Activated B cell treated with CpG ODN at 0.5 μM for 24 hours (primary cell): ENCODE measurements around the gene MACROD2. TPM values are rescaled to one million over a fixed set of nuclear protein-coding genes. Genes with fewer than 3 reads are reported as not detected.
"Not testable (repeated sequence)": the region's sequence is repeated elsewhere in the genome, so short reads cannot be mapped to it uniquely, and the experiment has no call there.

Experiments used
- ATAC-seq: fragments of 200-7000 bp; cut with Tn5 transposase; one replicate; pipeline ENCODE4 v1.10.0; 2021; ENCODE audit warnings: low read depth, mild to moderate bottlenecking, moderate library complexity
- CTCF ChIA-PET: fragments of 350-600 bp; sonication (Branson Sonifier 250); formaldehyde crosslinking; loops from one replicate; lab custom pipeline; 2021; ENCODE audit warnings: antibody characterized with exemption; lab: Charles Lee
- POLR2A ChIA-PET: fragments of 350-600 bp; sonication (Branson Sonifier 250); formaldehyde crosslinking; loops from one replicate; lab custom pipeline; 2021; ENCODE audit warnings: antibody characterized with exemption; lab: Charles Lee
- DNase-seq: peaks from one replicate; pipeline ENCODE4 v3.0.0; 2022
- H3K27ac Mint-ChIP-seq: one replicate; pipeline ENCODE4 v1.8.0; 2020; ENCODE audit warnings: mixed read lengths
- H3K27me3 Mint-ChIP-seq: one replicate; pipeline ENCODE4 v1.8.0; 2021; ENCODE audit warnings: mixed read lengths
- H3K36me3 Mint-ChIP-seq: one replicate; pipeline ENCODE4 v1.8.0; 2021; ENCODE audit warnings: low read depth, mixed read lengths
- H3K4me1 Mint-ChIP-seq: one replicate; pipeline ENCODE4 v1.8.0; 2021; ENCODE audit warnings: mixed read lengths
- H3K4me3 Mint-ChIP-seq: one replicate; pipeline ENCODE4 v1.8.0; 2020; ENCODE audit warnings: mild to moderate bottlenecking, mixed read lengths
- H3K9me3 Mint-ChIP-seq: one replicate; pipeline ENCODE4 v1.8.0; 2020; ENCODE audit warnings: mixed read lengths
- intact Hi-C: fragments of 100-400 bp; cut with micrococcal nuclease; formaldehyde crosslinking; loops from one replicate; pipeline ENCODE4 v1.15.1; 2024
- total RNA-seq: library from RNA; stranded (reverse); gene quantifications from 2 replicates; pipeline ENCODE4 v1.2.3, GENCODE V29; 2022
- TF ChIP-seq, protein P1 (sequence below): fragments of 200-600 bp; IDR thresholded peaks from one replicate; pipeline ENCODE4 v1.8.0; 2022; ENCODE audit warnings: antibody characterized with exemption, mild to moderate bottlenecking

Gene MACROD2
- total RNA-seq, 1 donor from 2014 or later, result 55.1 TPM

GRCh38 chr20:15140286-15140685, 1145.0 kb downstream of the MACROD2 start:
- no peak for ATAC-seq
- no peak overlapping the region for H3K4me3 Mint-ChIP-seq
- CTCF ChIA-PET, result no interaction called here

GRCh38 chr20:15140940-15141339, 1145.6 kb downstream of the MACROD2 start:
- ATAC-seq, H3K4me1 Mint-ChIP-seq, H3K9me3 Mint-ChIP-seq, H3K36me3 Mint-ChIP-seq, CTCF ChIA-PET, H3K27me3 Mint-ChIP-seq, DNase-seq, POLR2A ChIA-PET, H3K27ac Mint-ChIP-seq, H3K4me3 Mint-ChIP-seq, intact Hi-C loops: not testable (repeated sequence)

More at GRCh38 chr20:15140286-15140685, 1145.0 kb downstream of the MACROD2 start:
- POLR2A ChIA-PET, result no interaction called here
- no peaks in the 10 kb centered on the region for H3K4me1 Mint-ChIP-seq
- no peaks in the 10 kb centered on the region for H3K36me3 Mint-ChIP-seq
- TF ChIP-seq, protein P1, sequence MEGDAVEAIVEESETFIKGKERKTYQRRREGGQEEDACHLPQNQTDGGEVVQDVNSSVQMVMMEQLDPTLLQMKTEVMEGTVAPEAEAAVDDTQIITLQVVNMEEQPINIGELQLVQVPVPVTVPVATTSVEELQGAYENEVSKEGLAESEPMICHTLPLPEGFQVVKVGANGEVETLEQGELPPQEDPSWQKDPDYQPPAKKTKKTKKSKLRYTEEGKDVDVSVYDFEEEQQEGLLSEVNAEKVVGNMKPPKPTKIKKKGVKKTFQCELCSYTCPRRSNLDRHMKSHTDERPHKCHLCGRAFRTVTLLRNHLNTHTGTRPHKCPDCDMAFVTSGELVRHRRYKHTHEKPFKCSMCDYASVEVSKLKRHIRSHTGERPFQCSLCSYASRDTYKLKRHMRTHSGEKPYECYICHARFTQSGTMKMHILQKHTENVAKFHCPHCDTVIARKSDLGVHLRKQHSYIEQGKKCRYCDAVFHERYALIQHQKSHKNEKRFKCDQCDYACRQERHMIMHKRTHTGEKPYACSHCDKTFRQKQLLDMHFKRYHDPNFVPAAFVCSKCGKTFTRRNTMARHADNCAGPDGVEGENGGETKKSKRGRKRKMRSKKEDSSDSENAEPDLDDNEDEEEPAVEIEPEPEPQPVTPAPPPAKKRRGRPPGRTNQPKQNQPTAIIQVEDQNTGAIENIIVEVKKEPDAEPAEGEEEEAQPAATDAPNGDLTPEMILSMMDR, result no peak
- no peaks in the 10 kb centered on the region for H3K27me3 Mint-ChIP-seq
- no peak overlapping the region for H3K27ac Mint-ChIP-seq
- H3K9me3 Mint-ChIP-seq, result no peaks in the 10 kb centered on the region
- DNase-seq, result no peak
- intact Hi-C loops, result no loop called here

- ATAC-seq (no peak), DNase-seq (no peak)
- intact Hi-C loops, result no loop called here
- ChIA-PET CTCF (no interaction called here), POLR2A (no interaction called here)
- TF ChIP-seq, protein P1, result no peak
- H3K27ac Mint-ChIP-seq, result no peak overlapping the region
- H3K36me3 Mint-ChIP-seq, result no peaks in the 10 kb centered on the region
- no peaks in the 10 kb centered on the region for H3K27me3 Mint-ChIP-seq
- H3K4me1 Mint-ChIP-seq, result no peaks in the 10 kb centered on the region
- H3K9me3 Mint-ChIP-seq, result no peaks in the 10 kb centered on the region
- no peak overlapping the region for H3K4me3 Mint-ChIP-seq
These were observed 1146.5 kb downstream of the MACROD2 start for GRCh38 chr20:15141861-15142260.

- Mint-ChIP-seq H3K9me3 (no peaks in the 10 kb centered on the region), H3K27me3 (no peaks in the 10 kb centered on the region), H3K27ac (no peak overlapping the region), H3K4me3 (no peak overlapping the region), H3K4me1 (no peaks in the 10 kb centered on the region), H3K36me3 (no peaks in the 10 kb centered on the region)
- DNase-seq (no peak), ATAC-seq (no peak)
- CTCF ChIA-PET, result no interaction called here
- TF ChIP-seq, protein P1, result no peak
- POLR2A ChIA-PET, result no interaction called here
- intact Hi-C loops, result no loop called here
These were observed 1148.2 kb downstream of the MACROD2 start for GRCh38 chr20:15143478-15143877.

- intact Hi-C loops, result no loop called here
- Mint-ChIP-seq H3K4me3 (no peak overlapping the region), H3K9me3 (no peaks in the 10 kb centered on the region), H3K27ac (no peak overlapping the region), H3K4me1 (no peaks in the 10 kb centered on the region), H3K36me3 (no peaks in the 10 kb centered on the region), H3K27me3 (no peaks in the 10 kb centered on the region)
- ChIA-PET CTCF (no interaction called here), POLR2A (no interaction called here)
- TF ChIP-seq, protein P1, result no peak
- DNase-seq (no peak), ATAC-seq (no peak)
These were observed 1149.6 kb downstream of the MACROD2 start for GRCh38 chr20:15144916-15145315.

GRCh38 chr20:15146948-15147347, 1151.6 kb downstream of the MACROD2 start:
- intact Hi-C loops, result no loop called here
- Mint-ChIP-seq H3K9me3 (peaks cover 6% of the 10 kb centered on the region), H3K27ac (no peak overlapping the region), H3K4me1 (no peaks in the 10 kb centered on the region), H3K4me3 (no peak overlapping the region), H3K27me3 (peaks cover 2% of the 10 kb centered on the region), H3K36me3 (no peaks in the 10 kb centered on the region)
- TF ChIP-seq, protein P1, result no peak
- ATAC-seq (no peak), DNase-seq (no peak)
- CTCF ChIA-PET, result no interaction called here
- POLR2A ChIA-PET, result no interaction called here
